Stimulated activated effector memory CD8-positive, alpha-beta T cell treated with anti-CD3 and anti-CD28 coated beads, Interleukin-12 subunit alpha, Interleukin-12 subunit beta, amount 100 ng/mL, for 72 hours (primary cell): ENCODE measurements around the gene ZBTB47.

Experiments used
- ATAC-seq: fragments of 150-1000 bp; cut with Tn5 transposase; 2 replicates; pipeline ENCODE4 v1.10.0; 2021
- DNase-seq, 2 donors: peaks; one replicate each; pipeline ENCODE4 v3.0.0; 2021 to 2022; ENCODE audit warnings: low spot score in 2 of 2
- H3K27ac Mint-ChIP-seq: one replicate; pipeline ENCODE4 v1.8.0; 2022; ENCODE audit warnings: mild to moderate bottlenecking, mixed read lengths
- H3K36me3 Mint-ChIP-seq: one replicate; pipeline ENCODE4 v1.8.0; 2022; ENCODE audit warnings: mild to moderate bottlenecking, mixed read lengths
- H3K4me1 Mint-ChIP-seq: one replicate; pipeline ENCODE4 v1.8.0; 2022; ENCODE audit warnings: mixed read lengths
- H3K4me3 Mint-ChIP-seq: one replicate; pipeline ENCODE4 v1.8.0; 2022; ENCODE audit warnings: mild to moderate bottlenecking, mixed read lengths
- H3K9me3 Mint-ChIP-seq: one replicate; pipeline ENCODE4 v1.8.0; 2022; ENCODE audit warnings: mixed read lengths

Gene ZBTB47

GRCh38 chr3:42714171-42714852 is 60.8 kb downstream of the ZBTB47 start:
- Mint-ChIP-seq H3K9me3 (no peaks in the 10 kb centered on the region), H3K27ac (no peak overlapping the region), H3K36me3 (no peaks in the 10 kb centered on the region), H3K4me3 (no peak overlapping the region), H3K4me1 (no peaks in the 10 kb centered on the region)
- no peak for DNase-seq
- no peak for ATAC-seq
